ENCODE data around the gene PPP1CC.
"Not testable (repeated sequence)": the region's sequence is repeated elsewhere in the genome, so short reads cannot be mapped to it uniquely, and the experiment has no call there.

Gene PPP1CC

GRCh38 chr12:110743571-110744093 lies 941 bp upstream of the PPP1CC start:
- peak overlapping the region; percentile 80 for H3K4me3 ChIP-seq (ENCODE audit: low read depth, low read length)
- no peak for TF ChIP-seq CTCF (IDR thresholded peaks at IDR 0.05; ENCODE audit: low read depth, low read length)

- H3K4me3 ChIP-seq (ENCODE audit: low read depth, low read length): peak overlapping the region; percentile 80
- TF ChIP-seq CTCF (IDR thresholded peaks at IDR 0.05; ENCODE audit: low read depth, low read length): no peak
These were observed 484 bp downstream of the PPP1CC start for GRCh38 chr12:110742096-110742717.

GRCh38 chr12:110741341-110742095 lies 1.2 kb downstream of the PPP1CC start:
- no peak for TF ChIP-seq CTCF (IDR thresholded peaks at IDR 0.05; ENCODE audit: low read depth, low read length)
- H3K4me3 ChIP-seq (ENCODE audit: low read depth, low read length): peak overlapping the region; percentile 80

- no peak for TF ChIP-seq CTCF (IDR thresholded peaks at IDR 0.05; ENCODE audit: low read depth, low read length)
- H3K4me3 ChIP-seq (ENCODE audit: low read depth, low read length): peak overlapping the region; percentile 80
These were observed 2.8 kb downstream of the PPP1CC start for GRCh38 chr12:110739894-110740293.

- H3K4me3 ChIP-seq (ENCODE audit: low read depth, low read length): no peak overlapping the region; the same call in 1 of the 2 replicates
These were observed 3.2 kb downstream of the PPP1CC start for GRCh38 chr12:110739488-110739887.

GRCh38 chr12:110737532-110737931 lies 5.2 kb downstream of the PPP1CC start:
- H3K4me3 ChIP-seq (ENCODE audit: low read depth, low read length): no peak overlapping the region
- no peak for TF ChIP-seq CTCF (IDR thresholded peaks at IDR 0.05; ENCODE audit: low read depth, low read length)

More at GRCh38 chr12:110739488-110739887, 3.2 kb downstream of the PPP1CC start:
- TF ChIP-seq CTCF (IDR thresholded peaks at IDR 0.05; ENCODE audit: low read depth, low read length): no peak

GRCh38 chr12:110737016-110737415 lies 5.7 kb downstream of the PPP1CC start:
- not testable (repeated sequence) for H3K4me3 ChIP-seq (ENCODE audit: low read depth, low read length)

Measured in WI38 (cell line).